OCI-LY3 (cell line): ENCODE measurements around the gene LMX1B.

Experiments used
- H2AFZ ChIP-seq: fragments of 200-600, 300-600 bp; shearing (Covaris generic); 2 replicates; pipeline ENCODE4 v1.6.0; 2014; ENCODE audit warnings: antibody characterized with exemption, low read depth, low read length
- H3K27ac ChIP-seq: fragments of 200-600, 300-600 bp; sonication (generic); 2 replicates; pipeline ENCODE4 v1.5.1; 2014; ENCODE audit warnings: mild to moderate bottlenecking, low read length, moderate library complexity, mixed read lengths
- H3K27me3 ChIP-seq: fragments of 200-600, 300-600 bp; sonication (generic); 2 replicates; pipeline ENCODE4 v1.6.1; 2014; ENCODE audit warnings: low read depth, low read length, mixed read lengths
- H3K36me3 ChIP-seq: fragments of 200-600, 300-600 bp; sonication (generic); replicated peaks from 2 replicates; pipeline ENCODE3; 2014; ENCODE audit warnings: low read depth, low read length, mixed read lengths
- H3K4me1 ChIP-seq: fragments of 300-600, 200-600 bp; sonication (generic); 2 replicates; pipeline ENCODE4 v1.6.1; 2014; ENCODE audit warnings: low read length, mixed read lengths
- H3K4me2 ChIP-seq: fragments of 200-600, 300-600 bp; sonication (generic); 2 replicates; pipeline ENCODE4 v1.6.1; 2014; ENCODE audit warnings: low read length, mixed read lengths
- H3K4me3 ChIP-seq: fragments of 300-600, 200-600 bp; sonication (generic); 2 replicates; pipeline ENCODE4 v1.5.1; 2014; ENCODE audit warnings: antibody characterized with exemption, mild to moderate bottlenecking, low read length, moderate library complexity
- H3K79me2 ChIP-seq: fragments of 300-600, 200-600 bp; shearing (Covaris generic); 2 replicates; pipeline ENCODE4 v1.6.1; 2014; ENCODE audit warnings: mild to moderate bottlenecking, low read length, mixed read lengths
- H3K9ac ChIP-seq: fragments of 300-600, 200-600 bp; shearing (Covaris generic); 2 replicates; pipeline ENCODE4 v1.6.0; 2014; ENCODE audit warnings: mild to moderate bottlenecking, low read length, moderate library complexity
- H3K9me3 ChIP-seq: fragments of 200-600, 300-600 bp; shearing (Covaris generic); 2 replicates; pipeline ENCODE4 v1.6.1; 2014; ENCODE audit warnings: low read length, mixed read lengths; ENCODE audit not compliant: insufficient read depth
- H4K20me1 ChIP-seq: fragments of 200-600, 300-600 bp; sonication (generic); 2 replicates; pipeline ENCODE4 v1.6.1; 2016; ENCODE audit warnings: low read length, mixed read lengths; ENCODE audit not compliant: insufficient read depth
- CTCF ChIP-seq: fragments of 200-600, 300-600 bp; sonication (generic); IDR thresholded peaks from 2 replicates; pipeline ENCODE4 v1.5.1; 2014; ENCODE audit warnings: antibody characterized with exemption, low read length, low read depth
- EZH2phosphoT487 ChIP-seq: fragments of 200-600 bp; shearing (Covaris generic); IDR thresholded peaks from 2 replicates; pipeline ENCODE4 v1.6.1; 2018; ENCODE audit warnings: antibody characterized with exemption, mixed run types, low read depth

The LMX1B gene

GRCh38 chr9:126671983-126672382 lies 58.3 kb downstream of the LMX1B start:
- no peak overlapping the region for H3K27ac ChIP-seq
- H3K9ac ChIP-seq = no peak overlapping the region
- TF ChIP-seq EZH2phosphoT487 (no peak), CTCF (no peak)
- no peaks in the 10 kb centered on the region for H3K79me2 ChIP-seq
- no peaks in the 10 kb centered on the region for H4K20me1 ChIP-seq
- H3K4me2 ChIP-seq = no peak overlapping the region
- no peaks in the 10 kb centered on the region for H3K36me3 ChIP-seq
- no peaks in the 10 kb centered on the region for H3K9me3 ChIP-seq
- H3K27me3 ChIP-seq = peaks cover 20% of the 10 kb centered on the region
- no peak overlapping the region for H3K4me3 ChIP-seq
- H2AFZ ChIP-seq = no peak overlapping the region
- peaks cover 10% of the 10 kb centered on the region for H3K4me1 ChIP-seq

GRCh38 chr9:126672634-126673284 lies 59.0 kb downstream of the LMX1B start:
- Histone ChIP-seq H3K9me3 (no peaks in the 10 kb centered on the region), H2AFZ (no peak overlapping the region), H3K9ac (no peak overlapping the region), H4K20me1 (no peaks in the 10 kb centered on the region), H3K4me1 (peaks cover 2% of the 10 kb centered on the region), H3K27me3 (peaks cover 20% of the 10 kb centered on the region), H3K27ac (no peak overlapping the region), H3K79me2 (no peaks in the 10 kb centered on the region), H3K36me3 (no peaks in the 10 kb centered on the region), H3K4me3 (no peak overlapping the region), H3K4me2 (no peak overlapping the region)
- TF ChIP-seq CTCF = no peak
- no peak for TF ChIP-seq EZH2phosphoT487

GRCh38 chr9:126673689-126674364 lies 60.1 kb downstream of the LMX1B start:
- no peak overlapping the region for H3K4me3 ChIP-seq
- H3K9ac ChIP-seq = no peak overlapping the region
- H3K4me2 ChIP-seq = no peak overlapping the region
- no peak for TF ChIP-seq EZH2phosphoT487
- no peak for TF ChIP-seq CTCF
- no peak overlapping the region for H2AFZ ChIP-seq
- no peaks in the 10 kb centered on the region for H3K36me3 ChIP-seq
- no peaks in the 10 kb centered on the region for H3K9me3 ChIP-seq
- peaks cover 20% of the 10 kb centered on the region for H3K27me3 ChIP-seq
- no peaks in the 10 kb centered on the region for H4K20me1 ChIP-seq
- H3K79me2 ChIP-seq = no peaks in the 10 kb centered on the region
- no peak overlapping the region for H3K27ac ChIP-seq
- H3K4me1 ChIP-seq = no peaks in the 10 kb centered on the region

- Histone ChIP-seq H3K79me2 (no peaks in the 10 kb centered on the region), H3K4me1 (no peaks in the 10 kb centered on the region), H3K9me3 (no peaks in the 10 kb centered on the region), H4K20me1 (no peaks in the 10 kb centered on the region), H3K4me3 (no peak overlapping the region), H3K27ac (no peak overlapping the region), H3K36me3 (no peaks in the 10 kb centered on the region), H3K9ac (no peak overlapping the region), H3K27me3 (peaks cover 20% of the 10 kb centered on the region), H2AFZ (no peak overlapping the region), H3K4me2 (no peak overlapping the region)
- no peak for TF ChIP-seq CTCF
- TF ChIP-seq EZH2phosphoT487 = no peak
These were observed 60.8 kb downstream of the LMX1B start for GRCh38 chr9:126674365-126675146.
